GM21447 (cell line): ENCODE results near the gene MAGI1.
A peak's percentile ranks its signal among the peaks of the same experiment; 100 is the strongest.

Source experiments
- ATAC-seq: cut with Tn5 transposase; IDR thresholded peaks from one replicate; pipeline ENCODE4 v1.9.1; 2021; ENCODE audit not compliant: unreplicated experiment

The MAGI1 gene

DNA sequence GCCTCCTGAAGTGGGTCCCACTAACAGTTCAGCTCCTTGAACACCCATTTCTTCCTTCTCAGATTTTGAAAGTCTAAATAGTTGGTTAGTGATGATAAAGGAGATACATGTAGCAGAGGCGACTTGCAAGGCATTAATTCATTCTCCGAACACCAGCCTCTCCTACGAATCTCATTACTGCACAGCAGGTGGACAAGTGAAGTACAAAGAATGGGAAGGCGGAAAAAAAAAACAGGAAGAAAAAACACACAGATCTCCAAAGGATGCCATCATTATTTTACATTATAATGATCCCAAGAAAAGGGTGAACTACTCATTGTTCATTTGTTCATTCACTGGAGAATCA, 276.5 kb downstream of the MAGI1 start:
- no peak for ATAC-seq

- ATAC-seq, result no peak
Observed at GRCh38 chr3:65761446-65762234, 277.1 kb downstream of the MAGI1 start.

DNA sequence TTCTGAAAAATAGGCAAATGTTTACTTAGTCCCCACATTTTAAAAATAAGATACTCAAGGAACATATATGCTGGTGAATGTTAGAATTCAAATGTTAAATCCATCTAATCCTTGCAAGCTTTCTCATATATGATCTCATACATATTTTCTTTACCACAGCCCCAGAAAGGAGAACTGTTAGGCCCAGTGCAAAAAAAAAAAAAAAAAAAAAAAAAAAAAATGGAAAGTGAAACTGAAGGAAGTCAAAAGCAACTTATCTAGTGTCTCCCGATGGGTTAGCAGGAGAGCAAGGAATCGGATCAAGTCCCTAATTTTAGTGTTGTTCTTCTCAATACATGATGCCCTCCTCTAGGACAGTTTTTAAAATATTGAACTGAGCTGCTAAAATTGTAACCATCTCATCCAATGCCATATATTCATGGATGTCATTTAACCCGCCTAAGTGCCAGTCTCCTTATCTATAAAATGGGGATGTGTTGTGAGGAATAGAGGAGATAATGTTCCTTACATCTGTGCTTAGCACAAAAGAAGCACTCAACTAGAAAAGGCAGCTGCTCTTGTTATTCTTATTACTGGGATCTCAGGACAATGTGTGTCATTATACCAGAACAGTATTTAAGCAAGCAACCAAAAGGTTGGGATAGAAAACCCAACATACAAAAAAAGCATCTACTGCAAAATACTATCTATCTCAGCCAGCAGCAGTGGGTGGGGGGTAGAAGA, 279.7 kb downstream of the MAGI1 start:
- ATAC-seq, result no peak

DNA sequence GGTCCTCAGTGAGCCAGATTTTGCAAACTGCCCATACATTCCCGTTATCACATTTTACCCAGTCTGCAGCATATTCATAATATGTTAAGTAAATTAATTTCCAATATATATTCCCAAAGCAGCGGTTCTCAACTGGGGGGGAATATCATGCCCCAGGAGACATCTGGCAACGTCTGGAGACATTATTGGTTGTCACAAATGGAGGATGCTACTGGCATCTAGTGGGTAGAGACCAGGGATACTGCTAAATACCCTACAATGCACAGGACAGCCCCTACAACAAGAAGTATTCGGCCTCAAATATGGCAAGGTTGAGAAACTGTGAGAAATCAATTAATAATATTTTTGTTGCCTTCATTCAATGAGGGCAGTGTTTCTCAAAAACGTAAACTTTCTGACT, 280.3 kb downstream of the MAGI1 start:
- no peak for ATAC-seq

- ATAC-seq, result no peak
Observed at GRCh38 chr3:65752636-65753035, 286.1 kb downstream of the MAGI1 start.

DNA sequence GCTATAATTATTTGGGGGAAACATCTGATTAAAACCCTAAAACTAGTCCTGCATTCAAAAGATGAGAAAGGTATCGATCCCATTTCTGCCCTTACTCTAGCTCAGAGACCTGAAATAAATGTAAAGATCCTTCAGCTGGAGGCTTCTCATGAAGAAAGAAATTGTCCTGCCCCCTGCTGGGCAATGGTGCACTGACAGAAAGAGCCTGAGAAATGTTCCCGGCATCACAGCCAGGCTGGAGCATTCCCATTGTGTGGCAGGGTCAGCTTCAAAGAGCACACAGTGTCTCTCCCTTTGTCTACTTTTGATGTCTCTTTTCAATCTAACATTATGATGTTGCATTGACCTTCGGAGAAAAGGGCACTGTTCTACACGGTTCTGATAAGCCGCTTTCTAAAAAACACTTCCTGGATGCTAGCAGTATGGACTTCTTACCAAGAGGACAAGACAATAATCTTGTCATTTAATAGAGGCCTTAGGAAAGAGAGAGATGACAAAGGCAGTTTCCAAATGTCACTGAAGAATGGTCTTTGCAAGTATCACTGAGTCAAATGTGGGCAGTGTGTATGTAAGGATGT, 287.5 kb downstream of the MAGI1 start:
- ATAC-seq, result no peak

DNA sequence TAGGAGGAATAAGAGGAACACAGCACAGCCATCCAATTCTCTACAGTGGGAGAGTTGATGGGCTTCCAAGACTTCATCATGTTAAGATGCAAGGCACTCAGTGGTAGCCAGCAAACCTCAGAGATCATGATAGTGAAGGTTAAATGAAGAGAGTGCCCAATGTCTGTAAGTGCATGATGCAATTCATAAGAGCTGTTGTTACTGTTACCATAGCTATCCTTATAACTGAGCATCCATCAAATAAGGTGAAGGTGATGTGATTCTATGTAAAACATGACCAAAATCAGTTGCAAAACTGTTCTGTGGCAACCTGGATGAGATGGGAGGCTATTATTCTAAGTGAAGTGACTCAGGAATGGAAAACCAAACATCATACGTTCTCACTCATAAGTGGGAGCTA, 289.7 kb downstream of the MAGI1 start:
- ATAC-seq, result no peak

DNA sequence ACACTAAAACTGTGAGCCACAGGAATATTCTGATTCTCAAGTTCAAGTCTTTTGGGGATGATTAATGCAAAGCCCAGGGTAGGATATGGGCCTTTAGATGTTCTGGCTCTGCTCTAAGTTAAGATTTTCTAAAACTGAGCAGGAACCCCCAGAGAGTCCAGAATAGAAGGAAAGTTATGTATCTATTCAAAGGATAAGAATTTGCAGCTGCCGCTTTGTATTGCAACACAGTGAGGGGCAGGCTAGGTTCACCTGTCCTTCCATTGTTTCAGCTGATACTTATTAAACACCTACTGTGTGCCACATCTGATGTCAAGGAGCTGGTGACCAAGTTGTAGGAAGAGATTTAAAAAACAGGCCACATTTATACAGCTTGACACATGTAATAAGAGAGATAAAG, 290.4 kb downstream of the MAGI1 start:
- ATAC-seq, result no peak

GRCh38 chr3:65746848-65747247, 291.9 kb downstream of the MAGI1 start:
- ATAC-seq, result no peak

GRCh38 chr3:65745306-65745705, 293.4 kb downstream of the MAGI1 start:
- ATAC-seq, result no peak

DNA sequence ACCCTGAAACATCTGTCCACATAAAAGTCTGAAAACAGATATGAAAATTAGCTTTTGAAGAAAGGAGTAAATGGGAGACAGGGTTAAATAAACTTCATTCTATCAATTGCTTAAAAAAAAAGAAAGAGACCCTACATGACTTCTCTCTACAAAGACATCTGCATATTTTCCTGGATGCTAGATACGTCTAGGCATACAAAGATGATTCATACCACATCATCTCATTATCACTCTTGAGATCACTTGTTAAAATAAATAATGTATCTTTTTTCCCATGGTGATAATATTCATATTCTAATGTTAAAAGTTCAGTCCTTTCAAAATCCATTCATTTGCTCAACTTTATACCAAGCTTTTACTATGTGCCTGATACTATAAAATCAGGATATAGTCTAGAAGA, 295.8 kb downstream of the MAGI1 start:
- no peak for ATAC-seq

DNA sequence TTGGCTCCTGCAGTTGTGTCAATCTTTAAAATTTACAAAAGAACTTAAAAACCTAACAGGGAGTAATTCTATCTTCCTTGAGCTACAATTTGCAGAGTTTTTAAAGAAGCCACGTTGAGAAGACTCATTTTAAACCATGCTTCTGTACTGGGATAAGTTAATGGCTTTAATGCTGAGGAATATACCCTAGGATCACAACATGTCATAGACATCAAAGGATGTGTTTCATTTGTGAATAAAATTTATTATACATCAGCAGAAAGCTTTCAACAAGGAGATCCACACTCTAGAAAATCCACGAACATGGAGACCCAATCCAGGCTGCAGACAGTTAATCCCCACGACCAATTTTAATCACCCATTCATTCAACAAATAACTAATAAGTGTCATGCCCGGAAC, 297.2 kb downstream of the MAGI1 start:
- ATAC-seq, result no peak

DNA sequence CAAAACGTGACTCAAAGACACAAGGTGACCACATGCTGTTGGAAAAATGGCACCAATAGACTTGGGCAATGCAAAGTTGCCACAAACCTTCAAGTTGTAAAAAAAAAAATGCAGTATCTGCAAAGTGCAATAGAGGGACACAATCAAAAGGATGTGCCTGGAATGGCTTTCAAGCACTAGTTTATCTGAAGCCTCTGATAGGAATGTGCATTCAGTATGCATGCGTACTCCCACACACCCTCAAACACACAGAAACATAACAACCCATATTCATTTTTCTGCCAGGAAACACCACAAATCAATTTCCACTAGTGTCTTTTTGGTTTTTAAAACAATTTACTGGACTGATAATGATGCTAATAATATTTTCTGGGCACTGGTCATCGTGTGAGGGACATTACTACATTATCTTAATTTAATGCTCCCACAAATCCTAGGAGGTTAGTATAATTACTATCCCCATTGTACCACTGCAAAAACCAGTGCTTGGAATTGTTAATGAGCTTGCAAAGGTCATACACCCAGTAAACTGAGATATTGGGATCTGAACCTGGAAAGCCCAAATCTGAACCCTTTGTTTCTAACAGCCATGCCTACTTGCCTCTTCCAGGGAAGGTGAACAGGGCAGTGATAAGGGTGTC, 298.7 kb downstream of the MAGI1 start:
- no peak for ATAC-seq

GRCh38 chr3:65734792-65735191, 303.9 kb downstream of the MAGI1 start:
- no peak for ATAC-seq

DNA sequence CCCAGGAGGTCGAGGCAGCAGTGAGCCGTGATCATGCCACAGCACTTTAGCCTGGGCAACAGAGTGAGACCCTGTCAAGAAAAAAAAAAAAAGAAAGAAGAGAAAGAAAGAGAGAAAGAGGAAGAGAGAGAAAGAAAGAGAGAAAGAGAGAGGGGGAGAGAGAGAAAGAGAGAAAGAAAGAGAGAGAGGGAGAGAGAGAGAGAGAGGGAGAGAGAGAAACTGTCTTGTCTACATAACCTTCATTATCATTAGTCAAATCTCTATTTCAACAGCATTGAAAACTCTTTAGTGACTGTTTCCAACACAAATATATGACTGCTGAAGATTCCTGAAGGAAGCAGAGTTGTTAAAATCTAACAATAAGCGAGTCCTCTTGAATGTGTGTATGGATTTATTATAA, 304.3 kb downstream of the MAGI1 start:
- ATAC-seq, result no peak

DNA sequence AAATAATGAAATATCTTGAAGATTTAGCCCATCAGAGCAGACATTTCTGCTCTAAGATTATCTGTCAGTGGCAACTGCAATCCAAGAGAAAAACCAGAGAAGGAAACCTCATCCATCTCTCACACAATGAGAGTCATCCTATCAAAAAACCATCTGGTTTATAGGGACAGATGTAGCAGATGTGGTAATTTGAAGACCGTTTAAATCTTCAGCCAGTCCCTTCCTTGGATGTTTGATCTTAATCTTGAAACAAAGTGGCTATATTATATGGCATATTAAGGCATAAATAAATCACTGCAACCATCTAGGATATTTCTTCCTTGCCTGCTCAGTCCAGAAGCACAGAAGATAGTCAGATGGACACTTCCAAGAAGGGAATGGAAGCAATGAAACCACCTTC, 305.3 kb downstream of the MAGI1 start:
- ATAC-seq, result no peak

GRCh38 chr3:65732051-65732935, 306.4 kb downstream of the MAGI1 start:
- peak; percentile 93 for ATAC-seq

DNA sequence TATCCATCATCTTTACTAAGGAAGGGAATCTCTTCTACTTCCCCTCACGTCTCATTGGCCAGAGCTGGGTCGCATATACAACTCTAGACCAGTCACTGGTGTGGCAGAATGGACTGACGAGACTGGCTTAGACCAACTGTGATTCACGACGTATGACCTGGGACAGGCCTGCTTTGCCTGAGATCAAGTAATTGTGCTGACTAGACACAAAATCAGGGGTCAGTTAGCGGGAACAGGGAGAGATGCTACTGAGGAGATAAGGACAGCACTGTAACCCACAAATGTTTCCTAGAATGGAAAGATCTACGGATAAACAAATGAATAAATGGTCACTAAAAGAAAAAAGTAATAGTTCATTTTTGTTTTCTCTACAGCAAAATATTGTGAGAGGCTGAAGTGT, 308.3 kb downstream of the MAGI1 start:
- ATAC-seq, result no peak

DNA sequence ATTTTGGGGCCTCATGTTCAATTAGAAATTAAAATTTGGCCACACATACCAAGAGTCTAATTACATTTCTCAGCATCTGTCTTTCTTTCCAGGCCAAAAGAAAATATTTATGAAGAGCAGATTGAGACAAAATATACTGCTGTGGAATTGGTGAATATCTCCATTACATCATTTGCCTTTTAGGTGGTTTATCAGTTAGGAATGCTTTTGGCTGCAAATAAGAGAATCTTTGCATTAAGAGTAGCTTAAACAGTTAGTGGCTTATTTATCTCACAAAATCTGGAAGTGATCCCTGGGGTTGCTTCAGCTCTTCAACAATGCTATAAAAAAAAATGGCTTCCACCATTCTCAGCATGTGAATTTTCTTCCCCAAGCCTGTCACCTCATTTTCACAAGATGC, 308.7 kb downstream of the MAGI1 start:
- no peak for ATAC-seq

DNA sequence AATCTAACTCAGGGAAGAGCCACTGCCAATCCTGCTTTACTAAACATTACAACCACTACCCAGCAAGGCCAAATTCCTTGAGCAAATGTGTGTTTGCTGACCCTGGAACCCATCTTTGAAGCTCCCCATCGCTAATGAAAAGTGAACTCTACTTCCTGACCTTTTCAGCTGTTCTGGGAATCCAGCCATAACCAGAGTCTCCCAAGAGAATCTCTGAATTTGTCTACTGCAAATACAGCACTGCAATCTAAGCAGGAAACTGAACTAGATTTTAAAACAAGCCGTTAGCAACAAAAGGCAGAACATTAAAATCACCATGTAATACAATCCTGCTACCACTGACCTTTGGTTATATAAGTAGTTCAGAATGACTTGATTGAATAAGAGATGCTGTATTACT, 309.2 kb downstream of the MAGI1 start:
- no peak for ATAC-seq

GRCh38 chr3:65728138-65728537, 310.6 kb downstream of the MAGI1 start:
- no peak for ATAC-seq
